NCI-H2081 (cell line): ENCODE measurements around the gene AGPAT2.

ENCODE experiments used
- DNase-seq, 2 experiments: peaks; one replicate each; lab custom pipeline; 2025; lab: John Stamatoyannopoulos, UW

AGPAT2 gene

DNA sequence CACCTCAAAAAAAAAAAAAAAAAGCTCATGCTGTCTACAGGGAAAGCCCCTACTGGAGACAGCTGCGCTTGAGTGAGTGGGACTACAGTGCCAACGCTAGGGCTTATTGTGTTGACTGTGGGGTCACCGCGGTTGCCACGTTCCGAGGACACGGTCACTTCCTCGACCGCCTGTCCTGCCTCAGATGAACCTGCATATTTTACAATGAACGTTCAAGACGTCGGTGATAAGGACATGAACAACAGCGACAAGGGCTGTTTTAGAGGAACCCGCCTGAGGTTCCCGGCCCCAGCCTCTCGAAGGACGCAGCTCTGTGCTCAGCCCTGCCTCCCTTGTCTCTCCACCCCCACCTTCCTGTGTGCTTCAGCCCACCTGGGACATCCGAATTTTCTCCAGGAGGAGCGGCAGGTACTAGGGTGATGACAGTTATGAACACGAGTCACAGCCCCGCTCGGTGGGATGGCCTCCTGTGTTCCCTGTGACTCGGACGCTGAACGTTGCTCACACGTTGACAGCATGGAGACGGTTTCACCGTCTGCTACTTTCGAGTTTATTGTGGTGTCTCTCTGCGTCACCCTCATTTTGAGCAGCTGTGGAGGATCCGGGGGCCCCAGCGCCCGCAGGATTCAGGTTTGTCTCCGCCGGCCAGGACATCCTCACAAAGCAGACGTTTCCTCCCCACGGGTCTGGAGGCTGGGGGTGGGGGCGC is 13.9 kb upstream of the AGPAT2 start:
- DNase-seq, result no peak

DNA sequence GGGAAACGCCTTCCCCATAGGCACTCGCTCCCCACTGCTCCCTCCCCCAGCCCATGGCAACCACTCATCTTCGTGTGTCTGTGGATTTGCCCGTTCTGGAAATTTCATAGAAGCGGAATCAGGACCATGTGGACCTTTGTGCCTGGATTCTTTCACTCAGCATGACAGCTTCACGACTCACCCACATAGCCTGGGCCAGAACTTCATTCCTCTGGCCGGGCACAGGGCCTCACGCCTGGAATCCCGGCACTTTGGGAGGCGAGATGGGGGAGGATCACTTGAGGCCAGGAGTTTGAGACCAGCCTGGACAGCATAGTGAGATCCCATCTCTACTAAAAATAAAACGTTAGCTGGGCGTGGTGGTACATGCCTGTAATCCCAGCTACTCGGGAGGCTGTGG is 13.0 kb upstream of the AGPAT2 start:
- no peak for DNase-seq

DNA sequence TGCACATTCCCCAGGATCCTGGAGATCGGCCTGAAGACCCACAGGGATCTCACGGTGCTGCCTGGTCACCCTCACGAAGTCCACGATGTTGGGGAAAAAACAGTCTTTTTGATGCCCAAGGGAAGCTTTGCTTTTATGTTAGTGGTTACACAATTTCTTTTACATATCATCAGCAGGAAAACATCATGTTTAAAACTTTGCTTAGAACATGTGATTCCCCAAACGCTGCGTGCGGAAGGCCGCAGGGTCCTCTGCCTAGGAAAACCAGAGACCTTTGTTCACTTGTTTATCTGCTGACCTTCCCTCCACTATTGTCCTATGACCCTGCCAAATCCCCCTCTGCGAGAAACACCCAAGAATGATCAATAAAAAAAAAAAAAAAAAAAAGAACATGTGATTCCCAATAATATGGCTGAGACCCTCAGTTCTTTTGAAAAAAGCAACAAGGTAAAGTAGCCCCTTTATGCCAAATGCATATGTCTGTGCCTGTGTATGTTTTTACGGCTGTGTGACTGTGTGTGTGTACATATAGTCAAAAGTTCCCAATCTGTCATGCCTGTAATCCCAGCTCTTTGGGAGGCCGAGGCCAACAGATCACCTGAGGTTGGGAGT is 11.5 kb upstream of the AGPAT2 start:
- no peak for DNase-seq

DNA sequence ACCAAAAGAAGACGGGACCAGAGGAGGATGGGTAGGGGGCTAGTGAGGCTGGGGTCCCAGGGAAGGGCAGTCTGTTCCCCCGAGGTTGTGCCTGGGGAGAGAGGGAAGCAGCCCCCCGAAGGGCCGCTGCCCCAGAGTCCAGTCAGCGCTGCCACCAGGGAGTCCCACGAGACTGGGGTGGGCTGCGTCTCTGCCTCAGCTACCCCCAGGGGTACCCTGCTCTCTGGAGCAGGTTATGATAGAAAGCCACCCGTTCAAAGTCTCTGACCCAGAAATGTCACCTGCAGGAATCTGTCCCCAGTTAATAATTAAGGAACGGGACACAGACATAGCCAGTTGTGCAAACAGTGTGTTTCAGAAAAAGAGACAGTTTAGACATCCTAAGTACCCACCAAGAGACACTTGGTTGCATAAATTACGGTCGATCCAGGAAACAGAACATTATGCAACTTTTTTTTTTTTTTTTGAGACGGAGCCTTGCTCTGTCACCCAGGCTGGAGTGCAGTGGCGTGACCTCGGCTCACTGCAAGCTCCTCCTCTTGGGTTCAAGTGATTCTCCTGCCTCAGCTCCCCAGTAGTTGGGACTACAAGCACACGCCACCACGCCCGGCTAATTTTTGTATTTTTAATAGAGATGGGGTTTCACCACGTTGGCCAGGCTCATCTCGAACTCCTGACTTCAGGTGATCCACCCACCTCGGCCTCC is 10.7 kb upstream of the AGPAT2 start:
- DNase-seq, result no peak

DNA sequence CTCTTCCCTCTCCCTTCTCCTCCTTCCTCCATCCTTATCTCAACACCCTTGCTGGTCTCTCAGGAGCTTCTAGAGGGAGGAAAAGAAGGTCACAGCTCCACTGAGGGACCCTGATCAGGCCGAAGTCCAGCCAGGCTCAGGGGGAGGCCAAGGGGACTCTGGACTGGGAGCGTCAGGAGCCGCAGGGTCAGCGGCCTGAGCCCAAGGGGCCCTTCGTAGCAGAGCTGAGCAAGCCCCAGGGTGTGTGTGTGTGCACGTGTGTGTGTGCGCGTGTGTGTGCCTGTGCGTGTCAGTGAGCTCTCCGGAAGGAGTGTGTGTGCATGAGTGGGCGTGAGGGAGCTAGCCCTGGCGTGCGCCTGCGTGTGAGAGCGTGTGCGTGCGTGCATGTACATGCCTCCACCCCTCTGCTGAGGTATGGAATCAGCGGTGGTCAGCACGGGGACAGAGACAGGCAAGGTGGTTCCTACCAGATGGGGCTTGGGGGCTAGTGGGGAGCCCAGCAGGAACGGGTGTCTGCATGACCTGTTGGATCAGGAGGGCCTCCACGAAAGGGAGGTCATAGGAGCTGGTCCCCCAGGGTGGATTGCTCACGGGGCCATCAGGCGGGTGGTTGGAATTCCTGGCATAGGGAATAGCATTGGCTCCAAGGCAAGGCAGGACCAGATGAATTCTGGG is 10.0 kb upstream of the AGPAT2 start:
- no peak for DNase-seq

GRCh38 chr9:136696502-136696901 is 9.2 kb upstream of the AGPAT2 start:
- DNase-seq, result no peak

DNA sequence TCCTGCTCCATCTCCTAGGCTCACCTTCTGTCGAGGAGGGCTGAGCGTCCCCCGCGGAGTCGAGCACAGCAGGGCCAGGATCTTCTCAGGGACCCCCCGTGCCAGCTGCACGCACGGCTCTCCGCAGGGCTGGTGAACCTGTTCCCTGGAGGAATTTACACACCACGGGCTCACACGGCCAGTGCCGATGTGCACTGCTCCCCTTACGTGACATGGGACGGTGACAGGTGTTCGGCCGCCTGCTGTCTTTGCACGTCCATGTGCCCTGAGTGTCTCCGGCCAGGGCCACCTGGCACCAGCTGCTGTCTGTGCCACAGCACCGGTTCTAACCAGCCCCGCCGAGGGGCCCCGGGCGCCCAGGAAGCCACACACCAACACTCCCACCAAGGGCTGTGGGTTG is 8.7 kb upstream of the AGPAT2 start:
- DNase-seq, result peak in 1 of 2 experiments; percentile 72

GRCh38 chr9:136695435-136695895 is 8.2 kb upstream of the AGPAT2 start:
- DNase-seq, result peak; percentile 95 to 98

DNA sequence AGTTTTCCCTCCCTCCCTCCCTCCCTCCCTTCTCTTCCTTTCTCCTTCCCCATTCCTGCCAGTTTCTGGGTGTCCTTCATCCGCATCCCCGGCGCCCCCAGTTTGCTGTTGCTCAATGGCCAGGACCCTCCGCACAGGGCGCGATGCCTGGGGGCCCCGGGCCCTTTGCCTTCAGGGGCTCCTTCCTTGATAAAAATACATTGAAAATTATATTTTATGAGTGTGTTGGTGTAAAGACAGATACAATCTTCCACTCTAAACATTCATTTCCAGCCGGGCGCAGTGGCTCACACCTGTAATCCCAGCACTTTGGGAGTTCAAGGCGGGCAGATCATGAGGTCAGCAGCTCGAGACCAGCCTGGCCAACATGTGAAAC is 7.6 kb upstream of the AGPAT2 start:
- DNase-seq, result no peak

- DNase-seq, result peak in 1 of 2 experiments; percentile 27
These were observed 7.1 kb upstream of the AGPAT2 start for GRCh38 chr9:136694163-136694871.

DNA sequence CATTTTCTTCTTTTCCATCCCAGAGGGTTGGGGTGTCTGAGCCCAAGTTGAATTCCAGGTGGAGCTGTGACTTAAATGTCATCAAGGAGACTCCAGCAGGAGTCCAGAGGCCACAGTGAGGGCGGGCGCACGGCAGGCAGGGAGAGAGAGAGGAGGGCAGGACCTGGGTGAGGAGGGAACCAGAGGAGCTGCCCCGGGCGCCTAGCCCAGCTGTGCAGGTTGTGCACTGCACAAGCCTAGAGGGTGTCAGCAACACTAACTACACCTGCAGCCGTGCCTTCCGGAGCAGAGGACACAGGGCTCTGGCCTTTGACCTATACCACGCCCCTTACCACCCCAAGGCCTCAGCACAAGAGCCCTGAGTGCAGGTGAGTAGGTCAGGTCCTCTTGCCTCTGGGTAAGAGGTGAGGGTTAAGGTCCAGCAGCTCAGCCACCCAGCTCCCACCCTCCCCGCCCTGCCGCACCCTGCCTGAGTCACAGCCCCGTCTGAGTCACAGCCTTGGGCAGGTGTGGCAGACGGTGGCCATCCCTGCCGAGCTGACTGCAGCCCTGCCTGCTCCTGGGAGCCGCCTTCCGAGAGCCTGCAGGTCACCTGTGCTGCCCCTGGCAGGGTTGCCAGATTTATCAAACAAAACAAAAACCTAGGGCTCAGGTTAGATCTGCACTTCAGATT is 6.4 kb upstream of the AGPAT2 start:
- DNase-seq, result no peak

DNA sequence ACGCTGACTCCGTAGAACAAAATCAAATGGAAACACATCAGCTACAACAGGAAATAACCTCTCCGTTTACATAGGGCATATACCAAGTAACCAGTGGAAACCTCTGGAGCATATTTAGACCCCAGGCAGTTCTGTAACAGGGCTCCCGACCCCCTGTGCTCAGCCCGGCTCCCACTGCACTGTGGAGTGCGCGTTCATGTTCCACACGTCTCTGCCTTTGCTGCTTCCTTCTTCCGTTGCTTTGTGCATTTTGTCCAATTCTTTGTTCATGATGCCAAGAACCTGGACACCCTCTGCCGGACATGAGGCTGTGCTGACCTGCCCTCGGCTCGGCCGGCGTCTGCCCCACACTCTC is 5.9 kb upstream of the AGPAT2 start:
- DNase-seq, result no peak

DNA sequence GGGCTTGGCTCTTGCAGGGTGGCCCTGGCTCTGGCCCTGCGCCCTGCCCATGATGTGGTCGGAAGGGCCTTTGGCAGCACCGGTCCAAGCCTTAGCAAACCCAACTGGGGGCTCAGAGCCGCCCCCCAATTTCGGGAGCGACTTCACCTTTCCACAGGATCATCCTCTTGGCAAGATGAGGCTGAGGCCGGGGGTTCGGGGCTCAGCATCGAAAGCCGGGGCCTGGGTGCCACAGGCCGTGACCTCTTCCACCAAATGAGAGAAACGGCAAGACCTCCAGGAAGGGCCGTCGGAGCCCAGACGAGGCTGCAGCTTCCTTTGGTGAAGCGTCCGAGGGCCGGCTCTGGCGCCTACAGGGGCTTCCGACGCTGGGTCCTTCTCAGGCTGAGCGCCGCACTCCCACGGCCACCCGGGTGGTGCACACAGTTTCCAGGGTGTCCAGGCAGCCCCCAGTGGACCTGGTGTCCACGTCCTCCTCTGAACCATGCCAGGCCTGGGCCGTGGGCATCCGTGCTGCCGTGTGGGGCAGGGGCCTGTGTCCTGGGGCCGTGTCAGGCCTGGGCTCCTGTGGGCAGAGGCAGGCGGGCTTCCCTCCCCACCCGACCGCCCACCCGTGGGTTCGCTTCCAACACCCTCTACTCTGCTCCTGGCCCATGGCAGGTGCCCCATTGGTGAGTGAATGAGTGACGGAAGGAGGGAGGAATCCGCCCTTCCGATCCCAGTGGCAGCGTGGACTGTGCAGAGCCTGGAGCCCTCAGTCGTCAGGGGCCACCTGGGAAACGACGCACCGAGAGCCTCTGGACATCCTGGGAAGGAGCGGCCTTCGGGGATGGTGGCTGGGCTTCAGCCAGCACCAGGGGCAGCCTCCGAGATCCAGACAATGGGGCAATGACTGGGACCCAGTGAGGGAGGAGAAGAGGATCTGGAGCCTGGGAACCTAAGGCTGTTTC is 5.2 kb upstream of the AGPAT2 start:
- DNase-seq, result no peak

DNA sequence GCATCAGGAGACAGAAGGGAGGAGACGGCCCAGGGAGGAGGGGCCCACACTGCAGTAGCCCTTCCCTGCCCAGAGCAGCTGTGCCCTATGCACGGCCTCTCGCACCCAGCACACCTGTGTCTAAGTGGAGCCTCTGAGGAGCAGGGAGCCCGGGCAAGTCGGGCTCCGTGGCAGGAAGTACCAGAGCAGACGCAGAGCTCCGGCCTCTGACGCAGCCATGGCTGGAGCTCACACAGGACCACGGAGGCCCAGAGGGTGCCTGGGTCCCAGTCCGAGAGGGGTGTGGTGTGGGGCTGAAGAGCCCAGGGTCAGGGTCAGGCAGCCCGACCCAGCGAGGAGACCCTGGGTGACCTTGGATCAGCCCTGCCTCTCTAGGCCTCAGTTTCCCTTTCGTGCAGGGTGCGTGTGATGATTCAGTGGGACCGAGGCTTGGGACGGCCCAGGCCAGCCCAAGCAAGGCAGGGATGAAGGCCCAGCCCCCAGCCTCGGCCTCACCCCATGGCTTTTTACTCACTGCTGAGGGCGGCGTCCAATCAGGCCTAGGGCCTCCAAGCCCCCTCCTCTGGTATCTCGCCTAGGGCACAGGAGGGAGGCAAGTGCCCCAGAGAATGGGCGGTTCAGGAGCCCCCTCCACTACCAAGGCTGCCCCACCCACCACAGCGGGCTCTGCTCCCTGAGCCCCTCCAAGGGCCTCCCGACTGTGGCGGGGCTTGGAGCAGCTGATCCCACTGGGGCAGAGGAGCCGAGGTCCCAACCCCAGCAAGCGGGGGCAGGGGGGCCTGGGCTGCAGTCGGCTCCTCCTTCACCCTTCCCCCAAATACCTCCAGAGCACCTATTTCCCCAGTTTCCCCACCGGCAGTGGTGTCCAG is 4.3 kb upstream of the AGPAT2 start:
- DNase-seq, result no peak

DNA sequence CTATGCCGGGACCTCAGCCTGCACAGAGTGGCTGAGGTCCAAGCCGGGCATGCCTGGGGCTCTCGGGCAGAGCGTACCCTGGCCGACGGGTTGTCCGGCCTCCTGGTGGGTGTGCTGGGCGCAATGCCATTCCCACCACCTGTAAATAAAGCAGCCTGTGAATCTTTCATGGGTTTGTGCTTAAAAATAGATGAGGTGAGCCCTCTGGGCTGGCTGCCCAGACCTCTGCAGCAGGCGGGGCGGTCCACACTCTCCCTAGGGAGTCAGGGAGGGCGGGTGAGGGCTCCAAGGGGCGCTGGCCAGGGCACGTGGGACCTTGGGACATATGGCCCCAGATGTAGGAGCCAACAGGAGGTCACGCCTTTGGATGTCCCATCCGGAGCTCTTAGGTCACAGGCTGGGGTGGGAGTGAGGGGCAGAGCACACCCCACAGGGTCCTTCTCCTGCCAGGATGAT is 3.6 kb upstream of the AGPAT2 start:
- peak in 1 of 2 experiments; percentile 23 for DNase-seq

DNA sequence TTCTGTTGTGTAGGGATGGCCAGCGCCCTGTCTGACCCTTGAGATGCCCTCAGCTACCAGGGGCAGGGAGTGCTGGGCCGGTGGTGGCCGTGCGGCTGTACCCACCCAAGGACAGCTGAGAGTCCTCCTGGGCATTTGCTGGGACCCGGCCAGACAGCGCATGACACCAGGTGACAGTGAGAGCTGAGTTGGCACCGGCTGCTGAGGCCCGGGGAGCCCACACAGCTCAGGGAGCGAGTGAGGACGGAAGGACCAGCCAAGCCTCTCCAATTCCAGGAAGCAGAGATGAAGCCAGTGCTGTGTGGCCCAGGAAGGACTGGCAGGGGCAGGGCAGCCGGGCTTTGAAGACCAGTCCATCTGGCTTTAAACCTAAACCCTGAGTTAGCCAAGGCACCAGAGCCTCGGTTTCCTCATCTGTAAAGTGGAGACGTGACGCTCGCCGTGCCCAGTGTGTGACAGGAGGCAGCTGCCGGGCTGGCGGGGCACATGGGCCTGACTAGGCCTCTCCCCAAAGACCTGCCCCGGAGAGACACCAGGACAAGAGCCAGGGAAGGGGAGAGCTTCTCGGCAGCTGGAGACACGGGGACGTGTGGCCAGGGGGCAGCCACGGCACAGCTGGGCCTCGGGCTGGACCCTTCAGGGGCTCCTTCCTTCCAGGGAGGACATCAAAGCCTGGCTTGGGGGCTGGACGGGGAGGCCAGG is 3.0 kb upstream of the AGPAT2 start:
- DNase-seq, result peak in 1 of 2 experiments; percentile 4

GRCh38 chr9:136689108-136689460 is 1.8 kb upstream of the AGPAT2 start:
- no peak for DNase-seq

GRCh38 chr9:136688274-136689107 is 1.2 kb upstream of the AGPAT2 start:
- no peak for DNase-seq
